ENCODE results near the gene CHSY1. TPM values are rescaled to one million over a fixed set of nuclear protein-coding genes. Genes with fewer than 3 reads are reported as not detected.
"Not testable (repeated sequence)": the region's sequence is repeated elsewhere in the genome, so short reads cannot be mapped to it uniquely, and the experiment has no call there.

The CHSY1 gene, protein sequence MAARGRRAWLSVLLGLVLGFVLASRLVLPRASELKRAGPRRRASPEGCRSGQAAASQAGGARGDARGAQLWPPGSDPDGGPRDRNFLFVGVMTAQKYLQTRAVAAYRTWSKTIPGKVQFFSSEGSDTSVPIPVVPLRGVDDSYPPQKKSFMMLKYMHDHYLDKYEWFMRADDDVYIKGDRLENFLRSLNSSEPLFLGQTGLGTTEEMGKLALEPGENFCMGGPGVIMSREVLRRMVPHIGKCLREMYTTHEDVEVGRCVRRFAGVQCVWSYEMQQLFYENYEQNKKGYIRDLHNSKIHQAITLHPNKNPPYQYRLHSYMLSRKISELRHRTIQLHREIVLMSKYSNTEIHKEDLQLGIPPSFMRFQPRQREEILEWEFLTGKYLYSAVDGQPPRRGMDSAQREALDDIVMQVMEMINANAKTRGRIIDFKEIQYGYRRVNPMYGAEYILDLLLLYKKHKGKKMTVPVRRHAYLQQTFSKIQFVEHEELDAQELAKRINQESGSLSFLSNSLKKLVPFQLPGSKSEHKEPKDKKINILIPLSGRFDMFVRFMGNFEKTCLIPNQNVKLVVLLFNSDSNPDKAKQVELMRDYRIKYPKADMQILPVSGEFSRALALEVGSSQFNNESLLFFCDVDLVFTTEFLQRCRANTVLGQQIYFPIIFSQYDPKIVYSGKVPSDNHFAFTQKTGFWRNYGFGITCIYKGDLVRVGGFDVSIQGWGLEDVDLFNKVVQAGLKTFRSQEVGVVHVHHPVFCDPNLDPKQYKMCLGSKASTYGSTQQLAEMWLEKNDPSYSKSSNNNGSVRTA
- total RNA-seq (2012; rRNA removed) = 21.8 and 24.5 TPM in 2 replicates

DNA sequence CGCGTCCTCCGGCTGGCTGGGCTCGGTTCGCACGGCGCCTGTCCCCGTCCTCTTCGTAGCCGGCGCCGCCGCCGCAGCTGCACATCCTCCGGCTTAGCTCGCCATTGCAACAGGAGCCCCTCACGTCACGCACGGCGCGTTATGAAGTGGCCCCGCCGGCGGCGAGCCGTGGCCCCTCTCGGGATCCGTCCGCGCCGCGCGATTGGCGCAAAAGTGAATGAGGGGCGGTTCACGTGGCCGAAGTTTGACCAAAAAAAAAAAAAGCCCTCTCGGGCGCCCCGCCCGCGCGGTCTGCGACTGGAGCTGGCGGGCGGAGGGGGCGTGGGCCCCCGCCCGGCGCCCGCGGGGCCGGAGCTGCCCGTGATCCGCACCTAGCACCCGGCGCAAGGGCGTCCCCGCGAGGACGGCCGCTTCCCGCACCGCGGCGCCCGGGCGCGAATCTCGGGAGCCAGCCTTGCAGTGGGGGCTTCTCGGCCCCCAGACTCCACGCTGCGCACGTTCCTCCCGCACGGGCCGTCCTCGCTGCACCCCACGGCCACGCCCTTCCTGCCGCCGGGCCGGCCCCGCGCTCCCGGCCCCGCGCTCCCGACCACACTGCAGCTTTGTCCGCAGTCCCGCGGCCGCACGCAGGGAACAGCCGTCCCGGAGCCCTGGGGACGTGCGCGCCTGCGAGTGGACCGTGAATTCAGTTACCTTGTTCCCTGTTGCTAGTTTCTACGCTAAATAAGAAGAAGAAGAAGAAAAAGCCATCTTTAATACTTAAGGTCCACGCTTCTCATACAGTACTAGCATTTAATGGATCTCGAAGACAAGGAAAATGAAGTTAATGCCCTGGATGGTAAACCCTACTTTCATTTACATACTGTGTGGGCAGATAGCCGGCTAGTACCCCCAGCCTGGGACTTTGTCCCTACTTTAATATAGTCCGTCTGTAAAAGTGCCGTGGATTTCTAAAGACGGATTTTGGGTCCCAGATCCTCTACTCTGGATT lies at the start of gene CHSY1:
Gene CHSY1 (minus strand): TSS at position 219 of the 991 bp plus-strand sequence. CDS start 592 bp downstream, outside the sequence.
- Histone ChIP-seq H3K36me3 (ENCODE audit: insufficient read depth, low read length) (peaks cover 4% of the 10 kb centered on the region), H3K9me3 (replicated peaks; ENCODE audit: low read length) (no peaks in the 10 kb centered on the region), H3K4me3 (ENCODE audit: low read length) (peak within 1 kb of the TSS; percentile 89), H3K9ac (ENCODE audit: low read depth, low read length) (peak within 1 kb of the TSS; percentile 88), H3K4me2 (ENCODE audit: low read length) (peak within 1 kb of the TSS; percentile 91), H3K4me1 (ENCODE audit: control insufficient read depth, insufficient read depth, low read length) (peaks cover 29% of the 10 kb centered on the region), H3K27me3 (ENCODE audit: control insufficient read depth, insufficient read depth, low read length) (no peaks in the 10 kb centered on the region)

DNA sequence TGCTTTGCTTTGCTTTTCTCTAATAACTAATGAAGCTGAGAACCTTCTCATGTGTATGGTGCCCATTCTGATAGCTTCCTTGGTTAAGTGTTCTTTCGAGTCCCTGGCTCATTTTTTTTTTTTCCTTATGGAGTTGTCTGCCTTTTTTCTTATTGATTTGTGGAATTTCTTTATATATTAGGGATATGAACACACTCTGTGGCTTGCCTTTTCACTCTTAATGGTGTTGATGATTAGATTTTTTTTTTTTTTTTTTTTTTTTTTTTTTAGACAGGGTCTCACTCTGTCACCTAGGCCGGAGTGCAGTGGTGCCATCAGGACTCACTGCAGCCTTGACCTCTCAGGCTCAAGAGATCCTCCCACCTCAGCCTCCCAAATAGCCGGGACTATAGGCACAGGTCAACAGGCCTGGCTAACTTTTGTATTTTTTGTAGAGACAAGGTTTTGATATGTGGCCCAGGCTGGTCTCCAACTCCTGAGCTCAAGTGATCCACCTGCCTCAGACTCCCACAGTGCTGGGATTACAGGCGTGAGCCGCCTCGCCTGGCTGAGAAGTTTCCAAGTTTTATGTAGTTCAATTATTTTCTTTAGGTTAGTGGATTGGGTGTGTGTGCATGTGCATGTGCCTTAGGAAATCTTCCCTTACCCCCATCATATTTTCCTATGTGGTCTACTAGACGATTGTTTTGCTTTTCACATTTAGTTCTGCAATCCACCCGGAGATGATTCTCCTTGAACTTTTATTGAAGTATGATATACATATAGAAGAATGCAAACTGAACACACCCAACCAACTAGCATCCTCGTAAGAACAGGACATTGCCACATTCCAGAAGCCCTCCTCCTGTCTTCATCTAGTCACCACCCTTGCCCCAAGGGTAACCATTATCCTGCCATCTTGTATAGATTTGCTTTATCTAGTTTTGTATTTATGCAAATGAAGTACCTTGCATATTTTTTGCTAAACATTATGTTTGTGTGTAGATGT lies 44.9 kb upstream of the CHSY1 start:
- peak overlapping the region; percentile 98 for H3K4me3 ChIP-seq (ENCODE audit: low read length)
- no peaks in the 10 kb centered on the region for H3K36me3 ChIP-seq (ENCODE audit: insufficient read depth, low read length)

GRCh38 chr15:101295607-101296161 lies 43.8 kb upstream of the CHSY1 start:
- Histone ChIP-seq H3K9ac (ENCODE audit: low read depth, low read length) (peak overlapping the region; percentile 98), H3K4me1 (ENCODE audit: control insufficient read depth, insufficient read depth, low read length) (peaks cover 27% of the 10 kb centered on the region), H3K9me3 (replicated peaks; ENCODE audit: low read length) (no peaks in the 10 kb centered on the region), H3K36me3 (ENCODE audit: insufficient read depth, low read length) (no peaks in the 10 kb centered on the region), H3K27me3 (ENCODE audit: control insufficient read depth, insufficient read depth, low read length) (no peaks in the 10 kb centered on the region), H3K4me2 (ENCODE audit: low read length) (peak overlapping the region; percentile 93), H3K4me3 (ENCODE audit: low read length) (peak overlapping the region; percentile 98)

More for the DNA sequence above, 44.9 kb upstream of the CHSY1 start:
- Histone ChIP-seq H3K4me1 (ENCODE audit: control insufficient read depth, insufficient read depth, low read length) (peaks cover 27% of the 10 kb centered on the region), H3K27me3 (ENCODE audit: control insufficient read depth, insufficient read depth, low read length) (no peaks in the 10 kb centered on the region), H3K9me3 (replicated peaks; ENCODE audit: low read length) (no peaks in the 10 kb centered on the region), H3K9ac (ENCODE audit: low read depth, low read length) (peak overlapping the region; percentile 98), H3K4me2 (ENCODE audit: low read length) (peak overlapping the region; percentile 93)

- H3K36me3 ChIP-seq (ENCODE audit: insufficient read depth, low read length) = peaks cover 5% of the 10 kb centered on the region
- H3K9ac ChIP-seq (ENCODE audit: low read depth, low read length) = peak within 1 kb of the TSS; percentile 98
- H3K27me3 ChIP-seq (ENCODE audit: control insufficient read depth, insufficient read depth, low read length) = no peaks in the 10 kb centered on the region
- peak within 1 kb of the TSS; percentile 93 for H3K4me2 ChIP-seq (ENCODE audit: low read length)
- H3K9me3 ChIP-seq (replicated peaks; ENCODE audit: low read length) = no peaks in the 10 kb centered on the region
- peak within 1 kb of the TSS; percentile 98 for H3K4me3 ChIP-seq (ENCODE audit: low read length)
- peaks cover 27% of the 10 kb centered on the region for H3K4me1 ChIP-seq (ENCODE audit: control insufficient read depth, insufficient read depth, low read length)
Observed at GRCh38 chr15:101294731-101295606, 43.1 kb upstream of the CHSY1 start, which contains the start of gene SNRPA1. TSS of gene SNRPA1 (minus strand) at chr15:101295248. CDS start at chr15:101295178, 70 bp downstream.

GRCh38 chr15:101293122-101293521 lies 41.3 kb upstream of the CHSY1 start:
- Histone ChIP-seq H3K27me3 (ENCODE audit: control insufficient read depth, insufficient read depth, low read length) (no peaks in the 10 kb centered on the region), H3K4me1 (ENCODE audit: control insufficient read depth, insufficient read depth, low read length) (peaks cover 27% of the 10 kb centered on the region), H3K4me2 (ENCODE audit: low read length) (peak overlapping the region; percentile 93), H3K36me3 (ENCODE audit: insufficient read depth, low read length) (peaks cover 21% of the 10 kb centered on the region), H3K4me3 (ENCODE audit: low read length) (peak overlapping the region; percentile 98), H3K9me3 (replicated peaks; ENCODE audit: low read length) (no peaks in the 10 kb centered on the region), H3K9ac (ENCODE audit: low read depth, low read length) (peak overlapping the region; percentile 98)

DNA sequence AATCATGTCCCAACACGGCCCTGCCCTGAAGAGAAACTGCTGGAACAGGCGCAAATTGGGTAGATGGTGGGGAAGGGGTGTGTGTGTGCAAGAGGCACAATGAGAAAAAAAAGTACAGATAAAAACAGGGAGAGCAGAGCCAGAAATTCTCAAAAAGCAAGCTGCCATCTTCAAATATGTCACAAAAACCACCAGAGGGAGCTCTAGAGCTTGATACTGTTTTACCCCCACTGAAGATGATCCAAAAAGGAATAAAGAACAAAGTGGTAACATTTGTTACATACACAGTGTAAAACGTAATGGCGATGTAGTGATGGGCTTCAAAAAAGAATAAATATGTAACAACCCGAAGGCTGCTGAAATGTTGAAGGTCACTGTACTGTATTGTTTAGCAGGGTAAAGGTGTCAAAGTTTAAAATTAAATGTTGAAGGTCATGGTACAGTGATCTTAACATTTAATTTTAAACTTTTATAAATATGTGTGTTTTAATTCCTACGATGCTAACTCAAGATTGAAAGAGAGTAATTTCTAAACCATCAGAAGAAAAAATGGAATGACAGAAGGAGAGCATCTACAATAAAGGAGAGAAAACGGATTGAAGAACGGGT lies 37.2 kb upstream of the CHSY1 start:
- H3K9me3 ChIP-seq (replicated peaks; ENCODE audit: low read length) = no peaks in the 10 kb centered on the region
- no peak overlapping the region for H3K4me2 ChIP-seq (ENCODE audit: low read length)
- no peak overlapping the region for H3K4me3 ChIP-seq (ENCODE audit: low read length)
- no peaks in the 10 kb centered on the region for H3K27me3 ChIP-seq (ENCODE audit: control insufficient read depth, insufficient read depth, low read length)
- peaks cover 6% of the 10 kb centered on the region for H3K4me1 ChIP-seq (ENCODE audit: control insufficient read depth, insufficient read depth, low read length)
- peaks cover 54% of the 10 kb centered on the region for H3K36me3 ChIP-seq (ENCODE audit: insufficient read depth, low read length)
- H3K9ac ChIP-seq (ENCODE audit: low read depth, low read length) = no peak overlapping the region

- H3K36me3 ChIP-seq (ENCODE audit: insufficient read depth, low read length) = peaks cover 69% of the 10 kb centered on the region
- H3K4me3 ChIP-seq (ENCODE audit: low read length); H3K4me2 ChIP-seq (ENCODE audit: low read length): not testable (repeated sequence)
Observed at GRCh38 chr15:101287342-101287741, 35.5 kb upstream of the CHSY1 start.

DNA sequence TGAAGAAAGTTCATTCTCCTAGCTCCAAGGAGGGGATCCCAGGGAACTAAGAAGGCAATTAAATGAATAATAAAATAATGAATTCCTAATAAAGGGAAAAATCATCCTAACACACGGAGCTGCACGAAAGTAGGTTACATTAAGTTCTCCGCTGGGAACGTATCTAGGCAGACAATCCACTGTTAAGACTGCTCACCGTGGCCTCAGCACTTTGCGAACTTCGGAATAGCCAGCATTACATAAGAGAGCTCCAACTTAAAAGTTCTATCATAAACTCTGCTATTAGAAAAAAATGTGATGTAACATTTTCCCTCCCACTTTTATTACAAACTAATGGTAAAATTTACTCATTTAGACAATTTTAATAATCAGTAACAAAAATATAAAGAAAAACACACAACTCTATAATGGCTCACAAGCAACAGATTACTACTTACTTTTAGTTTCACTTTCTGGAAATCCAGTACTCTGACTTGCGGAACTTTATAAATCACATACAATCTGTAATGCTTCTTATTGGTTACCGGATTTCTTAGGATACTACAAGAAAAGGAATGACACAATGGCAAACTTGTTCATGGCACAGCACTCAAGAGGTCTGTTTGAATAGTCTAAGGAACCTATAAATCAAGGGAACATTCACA lies 34.7 kb upstream of the CHSY1 start:
- H3K4me2 ChIP-seq (ENCODE audit: low read length) = no peak overlapping the region
- no peaks in the 10 kb centered on the region for H3K27me3 ChIP-seq (ENCODE audit: control insufficient read depth, insufficient read depth, low read length)
- H3K9ac ChIP-seq (ENCODE audit: low read depth, low read length) = no peak overlapping the region
- no peaks in the 10 kb centered on the region for H3K4me1 ChIP-seq (ENCODE audit: control insufficient read depth, insufficient read depth, low read length)
- H3K4me3 ChIP-seq (ENCODE audit: low read length) = no peak overlapping the region
- peaks cover 76% of the 10 kb centered on the region for H3K36me3 ChIP-seq (ENCODE audit: insufficient read depth, low read length)
- H3K9me3 ChIP-seq (replicated peaks; ENCODE audit: low read length) = no peaks in the 10 kb centered on the region

More at GRCh38 chr15:101287342-101287741, 35.5 kb upstream of the CHSY1 start:
- not testable (repeated sequence) for H3K9me3 ChIP-seq (replicated peaks; ENCODE audit: low read length); H3K4me1 ChIP-seq (ENCODE audit: control insufficient read depth, insufficient read depth, low read length); H3K27me3 ChIP-seq (ENCODE audit: control insufficient read depth, insufficient read depth, low read length); H3K9ac ChIP-seq (ENCODE audit: low read depth, low read length)
